ENCODE data around the gene RPS15. TPM values are rescaled to one million over a fixed set of nuclear protein-coding genes. Genes with fewer than 3 reads are reported as not detected.
A peak's percentile ranks its signal among the peaks of the same experiment; 100 is the strongest.
"Not testable (repeated sequence)": the region's sequence is repeated elsewhere in the genome, so short reads cannot be mapped to it uniquely, and the experiment has no call there.

Gene RPS15
- total RNA-seq, 1 donor from 2014 or later = 585 TPM

- peak; percentile 54 for DNase-seq
Measured at GRCh38 chr19:1470305-1471009, 32.3 kb downstream of the RPS15 start.

- DNase-seq = no peak
Measured at GRCh38 chr19:1471010-1471514, 32.9 kb downstream of the RPS15 start.

- no peak for DNase-seq
Measured at GRCh38 chr19:1471515-1472160, 33.4 kb downstream of the RPS15 start.

GRCh38 chr19:1472231-1473084 lies 34.3 kb downstream of the RPS15 start:
- no peak for DNase-seq

- no peak for DNase-seq
Measured at GRCh38 chr19:1473085-1473851, 35.1 kb downstream of the RPS15 start.

GRCh38 chr19:1474011-1474764 lies 36.0 kb downstream of the RPS15 start:
- DNase-seq = no peak

GRCh38 chr19:1474765-1475351 lies 36.7 kb downstream of the RPS15 start:
- DNase-seq = no peak

- DNase-seq = no peak
Measured at GRCh38 chr19:1475751-1476437, 37.7 kb downstream of the RPS15 start.

GRCh38 chr19:1477056-1477455 lies 38.9 kb downstream of the RPS15 start:
- not testable (repeated sequence) for DNase-seq

GRCh38 chr19:1478934-1479707 lies 40.9 kb downstream of the RPS15 start, which contains the start of gene C19orf25:
TSS of gene C19orf25 (minus strand) at chr19:1479215. CDS start at chr19:1478903, 312 bp downstream.
- DNase-seq = peak; percentile 96

- DNase-seq = no peak
Measured at GRCh38 chr19:1481224-1481892, 43.2 kb downstream of the RPS15 start.

- no peak for DNase-seq
Measured at GRCh38 chr19:1481893-1482360, 43.7 kb downstream of the RPS15 start.

- DNase-seq = no peak
Measured at GRCh38 chr19:1482361-1483130, 44.4 kb downstream of the RPS15 start.

- no peak for DNase-seq
Measured at GRCh38 chr19:1483131-1483978, 45.2 kb downstream of the RPS15 start.

GRCh38 chr19:1483979-1484428 lies 45.8 kb downstream of the RPS15 start:
- DNase-seq = no peak

GRCh38 chr19:1486720-1487575 lies 48.8 kb downstream of the RPS15 start:
- DNase-seq = no peak
